SK-N-SH (cell line): Measurements from ENCODE around the gene OTOP1.

ENCODE experiments used
- EP300 ChIP-seq, 2 experiments: IDR thresholded peaks; 2 replicates each; pipeline versions ENCODE4 v1.4.0 to v1.6.1; 2012; ENCODE audit warnings: borderline replicate concordance in 1 of 2, low read depth in 1 of 2, low read length in 1 of 2
- FOXJ3 ChIP-seq: sonication (generic); formaldehyde crosslinking; IDR thresholded peaks from 2 replicates; pipeline ENCODE4 v1.5.1; 2020; ENCODE audit warnings: mild to moderate bottlenecking, missing genetic modification reagents
- JUND ChIP-seq: IDR thresholded peaks from 2 replicates; pipeline ENCODE4 v1.4.0; 2012
- MAX ChIP-seq: IDR thresholded peaks from 2 replicates; pipeline ENCODE4 v1.4.0; 2012; ENCODE audit warnings: low read depth
- NRF1 ChIP-seq: IDR thresholded peaks from 2 replicates; pipeline ENCODE4 v1.6.1; 2012; ENCODE audit warnings: low read depth, mild to moderate bottlenecking, low read length
- PBX3 ChIP-seq: IDR thresholded peaks from 2 replicates; pipeline ENCODE4; 2012
- POLR2AphosphoS5 ChIP-seq: IDR thresholded peaks from 2 replicates; pipeline ENCODE4 v1.6.1; 2012; ENCODE audit warnings: low read depth, low read length
- RAD21 ChIP-seq: IDR thresholded peaks from 2 replicates; pipeline ENCODE4 v1.6.1; 2012; ENCODE audit warnings: mild to moderate bottlenecking, low read length
- RCOR1 ChIP-seq: fragments of 150-350 bp; IDR thresholded peaks from 2 replicates; pipeline ENCODE4 v1.6.1; 2017; ENCODE audit warnings: antibody characterized with exemption, low read length
- RFX5 ChIP-seq: IDR thresholded peaks from 2 replicates; pipeline ENCODE4 v1.6.1; 2012; ENCODE audit warnings: mild to moderate bottlenecking, improper control_type of control experiment, low read length
- SIN3A ChIP-seq: IDR thresholded peaks from 2 replicates; pipeline ENCODE4 v1.6.1; 2012; ENCODE audit warnings: low read depth, mild to moderate bottlenecking, low read length, moderate library complexity, borderline replicate concordance
- TAF1 ChIP-seq: IDR thresholded peaks from 2 replicates; pipeline ENCODE4 v1.6.1; 2012; ENCODE audit warnings: low read depth, mild to moderate bottlenecking, low read length, moderate library complexity, borderline replicate concordance
- TCF12 ChIP-seq: IDR thresholded peaks from 2 replicates; pipeline ENCODE4 v1.4.0; 2012
- TF ChIP-seq, protein P1 (sequence below): fragments of 200-600 bp; sonication (generic); IDR thresholded peaks from 2 replicates; pipeline ENCODE4 v1.6.1; 2017; ENCODE audit warnings: antibody characterized with exemption, mild to moderate bottlenecking, moderate library complexity

DNA sequence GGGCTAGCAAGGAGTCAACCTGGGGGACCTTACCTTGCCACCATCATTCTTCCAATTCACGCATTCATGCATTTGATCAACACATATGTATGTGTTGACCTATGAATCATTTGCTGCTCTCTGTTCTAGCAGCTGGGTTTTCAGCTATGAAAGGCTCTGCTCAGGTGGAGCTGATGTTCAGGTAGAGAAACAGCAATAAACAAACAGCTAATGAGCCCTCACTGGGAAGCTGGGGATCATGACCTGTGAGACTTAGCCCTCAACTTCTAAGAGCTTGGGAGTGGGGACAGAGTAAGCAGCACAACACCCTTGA is 1.6 kb upstream of the OTOP1 start:
- no peak for TF ChIP-seq RCOR1
- TF ChIP-seq NRF1, result no peak
- TF ChIP-seq EP300 (IDR thresholded peaks at IDR 0.05; ENCODE audit: borderline replicate concordance in 1 of 2, low read depth in 1 of 2, low read length in 1 of 2), result no peak
- no peak for TF ChIP-seq PBX3
- TF ChIP-seq, protein P1, sequence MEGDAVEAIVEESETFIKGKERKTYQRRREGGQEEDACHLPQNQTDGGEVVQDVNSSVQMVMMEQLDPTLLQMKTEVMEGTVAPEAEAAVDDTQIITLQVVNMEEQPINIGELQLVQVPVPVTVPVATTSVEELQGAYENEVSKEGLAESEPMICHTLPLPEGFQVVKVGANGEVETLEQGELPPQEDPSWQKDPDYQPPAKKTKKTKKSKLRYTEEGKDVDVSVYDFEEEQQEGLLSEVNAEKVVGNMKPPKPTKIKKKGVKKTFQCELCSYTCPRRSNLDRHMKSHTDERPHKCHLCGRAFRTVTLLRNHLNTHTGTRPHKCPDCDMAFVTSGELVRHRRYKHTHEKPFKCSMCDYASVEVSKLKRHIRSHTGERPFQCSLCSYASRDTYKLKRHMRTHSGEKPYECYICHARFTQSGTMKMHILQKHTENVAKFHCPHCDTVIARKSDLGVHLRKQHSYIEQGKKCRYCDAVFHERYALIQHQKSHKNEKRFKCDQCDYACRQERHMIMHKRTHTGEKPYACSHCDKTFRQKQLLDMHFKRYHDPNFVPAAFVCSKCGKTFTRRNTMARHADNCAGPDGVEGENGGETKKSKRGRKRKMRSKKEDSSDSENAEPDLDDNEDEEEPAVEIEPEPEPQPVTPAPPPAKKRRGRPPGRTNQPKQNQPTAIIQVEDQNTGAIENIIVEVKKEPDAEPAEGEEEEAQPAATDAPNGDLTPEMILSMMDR, result no peak
- no peak for TF ChIP-seq JUND
- no peak for TF ChIP-seq POLR2AphosphoS5
- TF ChIP-seq FOXJ3, result no peak
- TF ChIP-seq MAX, result no peak
- no peak for TF ChIP-seq RAD21
- TF ChIP-seq TCF12, result no peak
- TF ChIP-seq SIN3A, result no peak
- TF ChIP-seq RFX5, result no peak
- no peak for TF ChIP-seq TAF1
